ENCODE measurements around the gene ZNF141.

DNA sequence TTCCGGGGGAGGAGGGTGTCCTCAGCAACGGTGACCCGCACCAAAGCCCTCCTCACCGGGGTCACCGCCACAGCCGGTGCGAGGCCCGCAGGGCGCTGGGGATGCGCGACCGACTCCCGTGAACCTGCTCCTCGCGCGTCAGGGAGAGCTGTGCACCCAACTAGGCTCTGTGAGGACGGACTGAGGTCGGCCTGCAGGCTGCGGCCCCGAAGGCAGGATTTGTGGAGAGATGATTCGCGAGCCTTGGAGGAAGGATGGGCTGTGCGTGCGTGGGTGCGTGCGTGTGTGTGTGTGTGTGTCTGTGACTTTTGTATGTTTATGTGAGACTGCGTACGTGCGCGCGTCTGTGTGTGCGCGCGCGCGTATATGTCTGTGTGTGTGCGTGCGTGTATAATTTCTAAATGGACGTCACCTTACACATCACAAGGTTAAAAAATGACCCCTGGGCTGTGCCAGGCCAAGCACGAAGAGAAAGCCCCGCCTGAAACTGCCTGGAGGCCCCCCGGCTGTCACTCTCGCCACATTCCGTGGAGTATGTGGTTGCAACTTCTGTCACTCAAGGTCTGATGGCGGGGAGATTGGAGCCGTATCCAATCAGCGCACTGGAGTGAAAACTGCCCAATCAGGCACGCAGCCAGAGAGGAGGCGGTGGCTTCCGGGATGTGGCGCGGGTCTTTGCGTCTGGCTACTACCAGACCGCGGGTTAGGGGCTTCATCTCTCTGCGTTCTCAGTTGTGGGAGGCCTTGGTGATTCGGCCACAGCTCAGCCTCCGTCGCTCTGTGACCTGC, at the start of gene ZNF141:
- TF ChIP-seq, protein P1, sequence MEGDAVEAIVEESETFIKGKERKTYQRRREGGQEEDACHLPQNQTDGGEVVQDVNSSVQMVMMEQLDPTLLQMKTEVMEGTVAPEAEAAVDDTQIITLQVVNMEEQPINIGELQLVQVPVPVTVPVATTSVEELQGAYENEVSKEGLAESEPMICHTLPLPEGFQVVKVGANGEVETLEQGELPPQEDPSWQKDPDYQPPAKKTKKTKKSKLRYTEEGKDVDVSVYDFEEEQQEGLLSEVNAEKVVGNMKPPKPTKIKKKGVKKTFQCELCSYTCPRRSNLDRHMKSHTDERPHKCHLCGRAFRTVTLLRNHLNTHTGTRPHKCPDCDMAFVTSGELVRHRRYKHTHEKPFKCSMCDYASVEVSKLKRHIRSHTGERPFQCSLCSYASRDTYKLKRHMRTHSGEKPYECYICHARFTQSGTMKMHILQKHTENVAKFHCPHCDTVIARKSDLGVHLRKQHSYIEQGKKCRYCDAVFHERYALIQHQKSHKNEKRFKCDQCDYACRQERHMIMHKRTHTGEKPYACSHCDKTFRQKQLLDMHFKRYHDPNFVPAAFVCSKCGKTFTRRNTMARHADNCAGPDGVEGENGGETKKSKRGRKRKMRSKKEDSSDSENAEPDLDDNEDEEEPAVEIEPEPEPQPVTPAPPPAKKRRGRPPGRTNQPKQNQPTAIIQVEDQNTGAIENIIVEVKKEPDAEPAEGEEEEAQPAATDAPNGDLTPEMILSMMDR (IDR thresholded peaks at IDR 0.05), result peak in 1 of 4 experiments; percentile 4
- TF ChIP-seq POLR2A (IDR thresholded peaks at IDR 0.05), result peak; percentile 57

Measured in prostate gland (tissue), 2 donors.